ENCODE results near the gene MAD1L1.

GRCh38 chr7:2182461-2182860 lies 50.3 kb downstream of the MAD1L1 start:
- TF ChIP-seq CTCF (CRISPR knock-in tag; IDR thresholded peaks at IDR 0.05) = no peak
- no peak for TF ChIP-seq NFAT5 (CRISPR knock-in tag; IDR thresholded peaks at IDR 0.05)
- no peak for TF ChIP-seq NFE2L2 (IDR thresholded peaks at IDR 0.05; ENCODE audit: low read length)
- no peak for TF ChIP-seq ZNF143 (CRISPR knock-in tag; IDR thresholded peaks at IDR 0.05)

Measured in HepG2 (cell line).